ENCODE measurements around the gene FAM151B.

The FAM151B gene

DNA sequence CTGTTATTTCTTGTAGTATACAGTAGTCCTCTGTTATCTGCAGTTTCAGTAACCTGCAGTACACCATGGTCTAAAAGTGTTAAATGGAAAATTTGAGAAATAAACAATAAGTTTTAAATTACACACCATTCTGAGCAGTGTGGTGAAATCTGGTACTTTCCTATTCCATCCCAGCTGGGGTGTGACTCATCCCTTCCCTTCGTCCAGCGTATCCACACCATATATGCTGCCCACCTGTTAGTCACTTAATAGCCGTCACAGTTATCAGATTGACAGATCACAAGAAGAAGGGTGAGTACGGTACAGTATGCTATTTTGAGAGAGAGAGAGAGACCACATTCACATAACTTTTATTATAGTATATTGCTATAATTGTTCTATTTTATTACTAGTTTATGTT, 28.9 kb downstream of the FAM151B start:
- H3K9ac ChIP-seq (ENCODE audit: low read length), result no peak overlapping the region
- H3F3A ChIP-seq (ENCODE audit: insufficient read depth), result no peaks in the 10 kb centered on the region
- no peak overlapping the region for H3K27ac ChIP-seq (ENCODE audit: low read depth, low read length)
- H3K79me2 ChIP-seq (ENCODE audit: insufficient read depth, low read length), result no peaks in the 10 kb centered on the region
- TF ChIP-seq, protein P1, sequence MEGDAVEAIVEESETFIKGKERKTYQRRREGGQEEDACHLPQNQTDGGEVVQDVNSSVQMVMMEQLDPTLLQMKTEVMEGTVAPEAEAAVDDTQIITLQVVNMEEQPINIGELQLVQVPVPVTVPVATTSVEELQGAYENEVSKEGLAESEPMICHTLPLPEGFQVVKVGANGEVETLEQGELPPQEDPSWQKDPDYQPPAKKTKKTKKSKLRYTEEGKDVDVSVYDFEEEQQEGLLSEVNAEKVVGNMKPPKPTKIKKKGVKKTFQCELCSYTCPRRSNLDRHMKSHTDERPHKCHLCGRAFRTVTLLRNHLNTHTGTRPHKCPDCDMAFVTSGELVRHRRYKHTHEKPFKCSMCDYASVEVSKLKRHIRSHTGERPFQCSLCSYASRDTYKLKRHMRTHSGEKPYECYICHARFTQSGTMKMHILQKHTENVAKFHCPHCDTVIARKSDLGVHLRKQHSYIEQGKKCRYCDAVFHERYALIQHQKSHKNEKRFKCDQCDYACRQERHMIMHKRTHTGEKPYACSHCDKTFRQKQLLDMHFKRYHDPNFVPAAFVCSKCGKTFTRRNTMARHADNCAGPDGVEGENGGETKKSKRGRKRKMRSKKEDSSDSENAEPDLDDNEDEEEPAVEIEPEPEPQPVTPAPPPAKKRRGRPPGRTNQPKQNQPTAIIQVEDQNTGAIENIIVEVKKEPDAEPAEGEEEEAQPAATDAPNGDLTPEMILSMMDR (IDR thresholded peaks at IDR 0.05; ENCODE audit: insufficient read depth, low read length, poor library complexity, severe bottlenecking), result no peak
- TF ChIP-seq EZH2phosphoT487 (conservative IDR thresholded peaks at IDR 0.05; ENCODE audit: low read length), result no peak
- H3K4me2 ChIP-seq (ENCODE audit: low read depth, low read length, poor library complexity, severe bottlenecking), result no peak overlapping the region
- H4K20me1 ChIP-seq (ENCODE audit: low read depth, low read length), result no peaks in the 10 kb centered on the region
- no peaks in the 10 kb centered on the region for H3K36me3 ChIP-seq (ENCODE audit: low read length)
- no peaks in the 10 kb centered on the region for H3K27me3 ChIP-seq (ENCODE audit: low read length)
- no peak overlapping the region for H3K4me3 ChIP-seq (ENCODE audit: insufficient read depth, low read length, poor library complexity, severe bottlenecking)
- no peaks in the 10 kb centered on the region for H3K9me2 ChIP-seq (replicated peaks; ENCODE audit: insufficient read depth, low read length)
- no peaks in the 10 kb centered on the region for H3K9me3 ChIP-seq (ENCODE audit: insufficient read depth, low read length)
- no peak overlapping the region for H2AFZ ChIP-seq (ENCODE audit: low read depth, low read length, severe bottlenecking)

DNA sequence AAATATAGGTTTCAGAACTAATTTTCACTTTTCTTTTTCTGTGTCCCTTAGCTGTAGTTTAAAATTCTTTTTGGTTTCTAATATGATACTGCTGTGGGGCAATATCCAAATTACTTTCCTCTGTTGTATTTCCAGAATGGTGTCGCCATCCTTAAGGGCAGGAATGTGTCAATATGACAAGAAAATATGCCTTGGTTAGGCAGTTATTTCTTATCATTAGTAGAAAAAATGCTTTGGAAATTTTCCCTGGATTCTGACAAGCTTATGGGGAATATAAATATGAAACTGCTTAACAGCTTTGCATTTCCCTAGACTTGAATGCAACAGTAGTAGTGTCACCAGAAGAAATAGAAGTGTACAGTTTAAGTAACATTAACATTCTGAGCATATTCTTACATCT, 52.8 kb downstream of the FAM151B start:
- Histone ChIP-seq H2AFZ (ENCODE audit: low read depth, low read length, severe bottlenecking) (no peak overlapping the region), H3K27me3 (ENCODE audit: low read length) (no peaks in the 10 kb centered on the region), H3K4me3 (ENCODE audit: insufficient read depth, low read length, poor library complexity, severe bottlenecking) (no peak overlapping the region), H3K4me2 (ENCODE audit: low read depth, low read length, poor library complexity, severe bottlenecking) (no peak overlapping the region), H3F3A (ENCODE audit: insufficient read depth) (no peaks in the 10 kb centered on the region), H4K20me1 (ENCODE audit: low read depth, low read length) (no peaks in the 10 kb centered on the region), H3K9me2 (replicated peaks; ENCODE audit: insufficient read depth, low read length) (no peaks in the 10 kb centered on the region), H3K79me2 (ENCODE audit: insufficient read depth, low read length) (no peaks in the 10 kb centered on the region), H3K9ac (ENCODE audit: low read length) (no peak overlapping the region), H3K9me3 (ENCODE audit: insufficient read depth, low read length) (no peaks in the 10 kb centered on the region), H3K36me3 (ENCODE audit: low read length) (no peaks in the 10 kb centered on the region), H3K27ac (ENCODE audit: low read depth, low read length) (no peak overlapping the region)
- no peak for TF ChIP-seq EZH2phosphoT487 (conservative IDR thresholded peaks at IDR 0.05; ENCODE audit: low read length)
- TF ChIP-seq, protein P1 (IDR thresholded peaks at IDR 0.05; ENCODE audit: insufficient read depth, low read length, poor library complexity, severe bottlenecking), result no peak

DNA sequence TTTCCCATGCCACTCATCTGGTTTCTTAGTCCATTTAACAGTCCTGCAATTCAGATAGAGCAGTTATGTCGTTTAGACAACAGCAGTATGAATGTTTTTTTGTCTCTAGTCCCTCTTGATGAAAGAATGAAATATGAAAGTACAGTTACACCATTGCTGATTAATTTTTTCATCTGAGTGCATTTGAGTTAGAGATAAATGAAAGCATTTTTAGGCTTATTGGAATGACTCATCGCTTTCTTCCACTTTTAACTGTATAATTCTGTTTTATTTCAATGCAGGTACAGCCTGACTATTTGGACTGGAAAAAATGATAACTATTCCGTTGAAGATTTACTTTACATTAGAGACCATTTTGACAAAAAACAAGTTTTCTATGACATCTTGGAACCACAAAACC, 53.5 kb downstream of the FAM151B start:
- no peaks in the 10 kb centered on the region for H3K36me3 ChIP-seq (ENCODE audit: low read length)
- H3K9me2 ChIP-seq (replicated peaks; ENCODE audit: insufficient read depth, low read length), result no peaks in the 10 kb centered on the region
- H3K4me2 ChIP-seq (ENCODE audit: low read depth, low read length, poor library complexity, severe bottlenecking), result no peak overlapping the region
- no peak overlapping the region for H2AFZ ChIP-seq (ENCODE audit: low read depth, low read length, severe bottlenecking)
- no peaks in the 10 kb centered on the region for H3K79me2 ChIP-seq (ENCODE audit: insufficient read depth, low read length)
- H4K20me1 ChIP-seq (ENCODE audit: low read depth, low read length), result no peaks in the 10 kb centered on the region
- TF ChIP-seq, protein P1 (IDR thresholded peaks at IDR 0.05; ENCODE audit: insufficient read depth, low read length, poor library complexity, severe bottlenecking), result no peak
- no peak for TF ChIP-seq EZH2phosphoT487 (conservative IDR thresholded peaks at IDR 0.05; ENCODE audit: low read length)
- H3K27ac ChIP-seq (ENCODE audit: low read depth, low read length), result no peak overlapping the region
- H3K4me3 ChIP-seq (ENCODE audit: insufficient read depth, low read length, poor library complexity, severe bottlenecking), result no peak overlapping the region
- no peaks in the 10 kb centered on the region for H3K9me3 ChIP-seq (ENCODE audit: insufficient read depth, low read length)
- H3K9ac ChIP-seq (ENCODE audit: low read length), result no peak overlapping the region
- H3K27me3 ChIP-seq (ENCODE audit: low read length), result no peaks in the 10 kb centered on the region
- no peaks in the 10 kb centered on the region for H3F3A ChIP-seq (ENCODE audit: insufficient read depth)

All from SU-DHL-6 (cell line).